K562 (cell line): ENCODE data around the gene SEC22B. TPM values are rescaled to one million over a fixed set of nuclear protein-coding genes. Genes with fewer than 3 reads are reported as not detected.
A peak's percentile ranks its signal among the peaks of the same experiment; 100 is the strongest.

ENCODE experiments used
- ZKSCAN3 ChIP-seq: fragments of 250-450 bp; sonication (Bioruptor Pico); IDR thresholded peaks from 2 replicates; pipeline ENCODE4 v1.4.0; 2020
- ZNF75A ChIP-seq: fragments of 450-650 bp; formaldehyde crosslinking; IDR thresholded peaks from 2 replicates; pipeline ENCODE4 v1.4.0; 2020; ENCODE audit warnings: mild to moderate bottlenecking
- polyA plus RNA-seq, 8 experiments: library from polyadenylated mRNA; depleted of rRNA in 4 of 8; stranded (reverse) in 5 of 8; unstranded in 3 of 8; fragments of >200 nt; fragmentation: Nextera tagmentation in 2 of 8; fragmentation: Illumina TruSeq in 1 of 8; extraction: Ambion mirVana in 2 of 8; extraction: Trizol in 1 of 8; gene quantifications; 2 replicates each; pipeline versions ENCODE4 v1.2.1 to v1.2.3, GENCODE V29; 2011 to 2014; ENCODE audit warnings: inconsistent platforms in 1 of 8, missing spikeins in 1 of 8
- total RNA-seq, 7 experiments: library from RNA; depleted of rRNA in 6 of 7; stranded (reverse); fragments of >200 nt in 6 of 7; fragmentation: Illumina TruSeq in 2 of 7; extraction: Trizol in 2 of 7; gene quantifications; 2 replicates each; pipeline versions ENCODE4 v1.2.1 to v1.2.3, GENCODE V29; 2011 to 2021; ENCODE audit warnings: low replicate concordance in 1 of 7
- TF ChIP-seq, protein P1 (sequence below), 2 experiments: fragments of 150-350 bp in 1 of 2; IDR thresholded peaks; 2 replicates each; pipeline ENCODE4 v1.6.1; 2012 to 2016; ENCODE audit warnings: low read depth in 2 of 2, low read length in 2 of 2, mild to moderate bottlenecking in 1 of 2, moderate library complexity in 1 of 2
- TF ChIP-seq, protein P2 (sequence below): sonication (generic); formaldehyde crosslinking; IDR thresholded peaks from 2 replicates; pipeline ENCODE4 v1.8.0; 2023; ENCODE audit warnings: missing genetic modification reagents, mild to moderate bottlenecking, borderline replicate concordance
- TF ChIP-seq, protein P3 (sequence below): fragments of 450-650 bp; IDR thresholded peaks from 2 replicates; pipeline ENCODE4 v1.6.1; 2016; ENCODE audit warnings: antibody characterized with exemption
- TF ChIP-seq, protein P4 (sequence below): sonication (generic); formaldehyde crosslinking; IDR thresholded peaks from 2 replicates; pipeline ENCODE4 v1.8.1; 2023; ENCODE audit warnings: missing genetic modification reagents, mild to moderate bottlenecking, borderline replicate concordance

SEC22B gene
- total and polyA plus RNA-seq, 9 of the 15 experiments (the other 6 are each of a cell fraction or from before 2014, with no cell fraction given), result 13.1 to 40.3 (median 23.5) TPM

DNA sequence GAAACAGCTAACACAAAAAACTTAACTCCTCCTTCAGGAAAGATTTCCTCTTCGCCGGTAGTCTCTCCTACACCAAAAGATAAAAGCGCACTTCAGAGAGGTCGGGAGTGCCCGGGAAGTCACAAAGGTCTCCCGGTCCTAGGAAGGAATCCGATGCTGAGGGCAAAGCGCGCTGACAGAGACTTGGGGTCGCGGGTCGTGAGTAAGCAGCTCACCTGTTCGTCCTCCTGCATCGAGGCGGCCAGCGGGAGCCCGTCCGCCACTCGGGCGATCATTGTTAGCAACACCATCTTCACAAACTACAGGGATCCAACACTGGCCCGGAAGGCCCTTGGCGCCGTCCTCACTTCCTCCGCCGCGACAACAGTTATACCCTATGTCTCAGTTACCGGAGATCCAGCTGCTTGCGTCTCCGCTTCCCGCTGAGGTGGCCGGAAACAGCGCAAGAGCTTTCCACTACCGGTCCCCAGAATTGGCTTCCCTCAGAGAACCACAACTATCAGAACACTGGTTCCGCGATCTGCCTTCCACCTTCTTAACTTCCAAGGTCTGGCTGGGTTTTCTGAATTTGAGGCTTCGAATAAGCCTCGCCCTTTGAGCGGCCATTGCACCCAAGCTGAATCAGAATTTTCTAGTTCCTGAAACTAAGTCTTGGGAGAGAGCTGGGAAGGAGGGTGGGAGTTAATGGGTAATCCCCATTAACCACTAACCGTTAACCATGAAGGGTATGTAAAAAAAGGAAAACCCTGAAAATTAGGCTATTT is at the start of gene SEC22B (continued):
- TF ChIP-seq, protein P1, sequence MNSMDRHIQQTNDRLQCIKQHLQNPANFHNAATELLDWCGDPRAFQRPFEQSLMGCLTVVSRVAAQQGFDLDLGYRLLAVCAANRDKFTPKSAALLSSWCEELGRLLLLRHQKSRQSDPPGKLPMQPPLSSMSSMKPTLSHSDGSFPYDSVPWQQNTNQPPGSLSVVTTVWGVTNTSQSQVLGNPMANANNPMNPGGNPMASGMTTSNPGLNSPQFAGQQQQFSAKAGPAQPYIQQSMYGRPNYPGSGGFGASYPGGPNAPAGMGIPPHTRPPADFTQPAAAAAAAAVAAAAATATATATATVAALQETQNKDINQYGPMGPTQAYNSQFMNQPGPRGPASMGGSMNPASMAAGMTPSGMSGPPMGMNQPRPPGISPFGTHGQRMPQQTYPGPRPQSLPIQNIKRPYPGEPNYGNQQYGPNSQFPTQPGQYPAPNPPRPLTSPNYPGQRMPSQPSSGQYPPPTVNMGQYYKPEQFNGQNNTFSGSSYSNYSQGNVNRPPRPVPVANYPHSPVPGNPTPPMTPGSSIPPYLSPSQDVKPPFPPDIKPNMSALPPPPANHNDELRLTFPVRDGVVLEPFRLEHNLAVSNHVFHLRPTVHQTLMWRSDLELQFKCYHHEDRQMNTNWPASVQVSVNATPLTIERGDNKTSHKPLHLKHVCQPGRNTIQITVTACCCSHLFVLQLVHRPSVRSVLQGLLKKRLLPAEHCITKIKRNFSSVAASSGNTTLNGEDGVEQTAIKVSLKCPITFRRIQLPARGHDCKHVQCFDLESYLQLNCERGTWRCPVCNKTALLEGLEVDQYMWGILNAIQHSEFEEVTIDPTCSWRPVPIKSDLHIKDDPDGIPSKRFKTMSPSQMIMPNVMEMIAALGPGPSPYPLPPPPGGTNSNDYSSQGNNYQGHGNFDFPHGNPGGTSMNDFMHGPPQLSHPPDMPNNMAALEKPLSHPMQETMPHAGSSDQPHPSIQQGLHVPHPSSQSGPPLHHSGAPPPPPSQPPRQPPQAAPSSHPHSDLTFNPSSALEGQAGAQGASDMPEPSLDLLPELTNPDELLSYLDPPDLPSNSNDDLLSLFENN (IDR thresholded peaks at IDR 0.05; ENCODE audit: low read depth in 2 of 2, low read length in 2 of 2), result peak in 1 of 2 experiments; percentile 68; a peak in 1 of 4 replicates
- TF ChIP-seq, protein P2, sequence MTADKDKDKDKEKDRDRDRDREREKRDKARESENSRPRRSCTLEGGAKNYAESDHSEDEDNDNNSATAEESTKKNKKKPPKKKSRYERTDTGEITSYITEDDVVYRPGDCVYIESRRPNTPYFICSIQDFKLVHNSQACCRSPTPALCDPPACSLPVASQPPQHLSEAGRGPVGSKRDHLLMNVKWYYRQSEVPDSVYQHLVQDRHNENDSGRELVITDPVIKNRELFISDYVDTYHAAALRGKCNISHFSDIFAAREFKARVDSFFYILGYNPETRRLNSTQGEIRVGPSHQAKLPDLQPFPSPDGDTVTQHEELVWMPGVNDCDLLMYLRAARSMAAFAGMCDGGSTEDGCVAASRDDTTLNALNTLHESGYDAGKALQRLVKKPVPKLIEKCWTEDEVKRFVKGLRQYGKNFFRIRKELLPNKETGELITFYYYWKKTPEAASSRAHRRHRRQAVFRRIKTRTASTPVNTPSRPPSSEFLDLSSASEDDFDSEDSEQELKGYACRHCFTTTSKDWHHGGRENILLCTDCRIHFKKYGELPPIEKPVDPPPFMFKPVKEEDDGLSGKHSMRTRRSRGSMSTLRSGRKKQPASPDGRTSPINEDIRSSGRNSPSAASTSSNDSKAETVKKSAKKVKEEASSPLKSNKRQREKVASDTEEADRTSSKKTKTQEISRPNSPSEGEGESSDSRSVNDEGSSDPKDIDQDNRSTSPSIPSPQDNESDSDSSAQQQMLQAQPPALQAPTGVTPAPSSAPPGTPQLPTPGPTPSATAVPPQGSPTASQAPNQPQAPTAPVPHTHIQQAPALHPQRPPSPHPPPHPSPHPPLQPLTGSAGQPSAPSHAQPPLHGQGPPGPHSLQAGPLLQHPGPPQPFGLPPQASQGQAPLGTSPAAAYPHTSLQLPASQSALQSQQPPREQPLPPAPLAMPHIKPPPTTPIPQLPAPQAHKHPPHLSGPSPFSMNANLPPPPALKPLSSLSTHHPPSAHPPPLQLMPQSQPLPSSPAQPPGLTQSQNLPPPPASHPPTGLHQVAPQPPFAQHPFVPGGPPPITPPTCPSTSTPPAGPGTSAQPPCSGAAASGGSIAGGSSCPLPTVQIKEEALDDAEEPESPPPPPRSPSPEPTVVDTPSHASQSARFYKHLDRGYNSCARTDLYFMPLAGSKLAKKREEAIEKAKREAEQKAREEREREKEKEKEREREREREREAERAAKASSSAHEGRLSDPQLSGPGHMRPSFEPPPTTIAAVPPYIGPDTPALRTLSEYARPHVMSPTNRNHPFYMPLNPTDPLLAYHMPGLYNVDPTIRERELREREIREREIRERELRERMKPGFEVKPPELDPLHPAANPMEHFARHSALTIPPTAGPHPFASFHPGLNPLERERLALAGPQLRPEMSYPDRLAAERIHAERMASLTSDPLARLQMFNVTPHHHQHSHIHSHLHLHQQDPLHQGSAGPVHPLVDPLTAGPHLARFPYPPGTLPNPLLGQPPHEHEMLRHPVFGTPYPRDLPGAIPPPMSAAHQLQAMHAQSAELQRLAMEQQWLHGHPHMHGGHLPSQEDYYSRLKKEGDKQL (CRISPR knock-in tag), result no peak
- TF ChIP-seq ZKSCAN3 (CRISPR knock-in tag), result no peak
- TF ChIP-seq ZNF75A, result 0 out of 2 replicates have a peak, but pooled peaks have one; percentile 66
- TF ChIP-seq, protein P3, sequence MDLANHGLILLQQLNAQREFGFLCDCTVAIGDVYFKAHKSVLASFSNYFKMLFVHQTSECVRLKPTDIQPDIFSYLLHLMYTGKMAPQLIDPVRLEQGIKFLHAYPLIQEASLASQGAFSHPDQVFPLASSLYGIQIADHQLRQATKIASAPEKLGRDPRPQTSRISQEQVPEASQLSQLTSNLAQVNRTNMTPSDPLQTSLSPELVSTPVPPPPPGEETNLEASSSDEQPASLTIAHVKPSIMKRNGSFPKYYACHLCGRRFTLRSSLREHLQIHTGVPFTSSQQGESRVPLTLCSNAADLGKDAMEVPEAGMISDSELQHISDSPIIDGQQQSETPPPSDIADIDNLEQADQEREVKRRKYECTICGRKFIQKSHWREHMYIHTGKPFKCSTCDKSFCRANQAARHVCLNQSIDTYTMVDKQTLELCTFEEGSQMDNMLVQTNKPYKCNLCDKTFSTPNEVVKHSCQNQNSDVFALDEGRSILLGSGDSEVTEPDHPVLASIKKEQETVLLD, result peak; percentile 72
- TF ChIP-seq, protein P4, sequence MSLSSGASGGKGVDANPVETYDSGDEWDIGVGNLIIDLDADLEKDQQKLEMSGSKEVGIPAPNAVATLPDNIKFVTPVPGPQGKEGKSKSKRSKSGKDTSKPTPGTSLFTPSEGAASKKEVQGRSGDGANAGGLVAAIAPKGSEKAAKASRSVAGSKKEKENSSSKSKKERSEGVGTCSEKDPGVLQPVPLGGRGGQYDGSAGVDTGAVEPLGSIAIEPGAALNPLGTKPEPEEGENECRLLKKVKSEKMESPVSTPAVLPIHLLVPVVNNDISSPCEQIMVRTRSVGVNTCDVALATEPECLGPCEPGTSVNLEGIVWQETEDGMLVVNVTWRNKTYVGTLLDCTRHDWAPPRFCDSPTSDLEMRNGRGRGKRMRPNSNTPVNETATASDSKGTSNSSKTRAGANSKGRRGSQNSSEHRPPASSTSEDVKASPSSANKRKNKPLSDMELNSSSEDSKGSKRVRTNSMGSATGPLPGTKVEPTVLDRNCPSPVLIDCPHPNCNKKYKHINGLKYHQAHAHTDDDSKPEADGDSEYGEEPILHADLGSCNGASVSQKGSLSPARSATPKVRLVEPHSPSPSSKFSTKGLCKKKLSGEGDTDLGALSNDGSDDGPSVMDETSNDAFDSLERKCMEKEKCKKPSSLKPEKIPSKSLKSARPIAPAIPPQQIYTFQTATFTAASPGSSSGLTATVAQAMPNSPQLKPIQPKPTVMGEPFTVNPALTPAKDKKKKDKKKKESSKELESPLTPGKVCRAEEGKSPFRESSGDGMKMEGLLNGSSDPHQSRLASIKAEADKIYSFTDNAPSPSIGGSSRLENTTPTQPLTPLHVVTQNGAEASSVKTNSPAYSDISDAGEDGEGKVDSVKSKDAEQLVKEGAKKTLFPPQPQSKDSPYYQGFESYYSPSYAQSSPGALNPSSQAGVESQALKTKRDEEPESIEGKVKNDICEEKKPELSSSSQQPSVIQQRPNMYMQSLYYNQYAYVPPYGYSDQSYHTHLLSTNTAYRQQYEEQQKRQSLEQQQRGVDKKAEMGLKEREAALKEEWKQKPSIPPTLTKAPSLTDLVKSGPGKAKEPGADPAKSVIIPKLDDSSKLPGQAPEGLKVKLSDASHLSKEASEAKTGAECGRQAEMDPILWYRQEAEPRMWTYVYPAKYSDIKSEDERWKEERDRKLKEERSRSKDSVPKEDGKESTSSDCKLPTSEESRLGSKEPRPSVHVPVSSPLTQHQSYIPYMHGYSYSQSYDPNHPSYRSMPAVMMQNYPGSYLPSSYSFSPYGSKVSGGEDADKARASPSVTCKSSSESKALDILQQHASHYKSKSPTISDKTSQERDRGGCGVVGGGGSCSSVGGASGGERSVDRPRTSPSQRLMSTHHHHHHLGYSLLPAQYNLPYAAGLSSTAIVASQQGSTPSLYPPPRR (CRISPR knock-in tag), result no peak
